Endothelial cell of umbilical vein (primary cell): ENCODE data around the gene NALF2. TPM values are rescaled to one million over a fixed set of nuclear protein-coding genes. Genes with fewer than 3 reads are reported as not detected.

ENCODE experiments used
- BruUV-seq: library from RNA; stranded (reverse); fragments of 400-500 nt; replicated peaks from 2 replicates; lab custom pipeline; 2021; lab: Mats Ljungman, UMichigan
- CTCF ChIA-PET: fragments of 300-600, 350-600 bp; sonication (Branson Sonifier 250); formaldehyde crosslinking; loops from one replicate; lab custom pipeline; 2021; ENCODE audit warnings: antibody characterized with exemption, inconsistent platforms; lab: Charles Lee
- POLR2A ChIA-PET: fragments of 300-600, 350-600 bp; sonication (Branson Sonifier 250); formaldehyde crosslinking; loops from one replicate; lab custom pipeline; 2021; ENCODE audit warnings: antibody characterized with exemption, inconsistent platforms; lab: Charles Lee
- DNase-seq: peaks from one replicate; pipeline ENCODE4 v3.0.0-alpha.2; 2011; ENCODE audit warnings: low read depth, low spot score
- FAIRE-seq: peaks from 2 replicates; lab custom pipeline; 2011; peaks lifted over from hg19 to GRCh38; lab: Jason Lieb, UNC
- H2AFZ ChIP-seq: 2 replicates; pipeline ENCODE4 v1.6.0; 2012; ENCODE audit warnings: low read depth, low read length, control low read depth, inconsistent platforms
- H3K27ac ChIP-seq: 2 replicates; pipeline ENCODE4 v1.5.1; 2011; ENCODE audit warnings: low read depth, mild to moderate bottlenecking, control low read depth, low read length, moderate library complexity; ENCODE audit not compliant: insufficient read depth
- H3K27me3 ChIP-seq, 2 experiments: 2 replicates each; pipeline versions ENCODE4 v1.6.0 to v1.6.1; 2011; ENCODE audit warnings: low read length in 2 of 2, mixed read lengths in 1 of 2; ENCODE audit not compliant: control insufficient read depth in 2 of 2, insufficient read depth in 2 of 2
- H3K36me3 ChIP-seq, 2 experiments: 2 replicates in 1 of 2; 3 replicates in 1 of 2; pipeline ENCODE4 v1.5.1; 2011; ENCODE audit warnings: low read length in 2 of 2, mild to moderate bottlenecking in 1 of 2, moderate library complexity in 1 of 2; ENCODE audit not compliant: control insufficient read depth in 2 of 2, insufficient read depth in 2 of 2; ENCODE audit errors: extremely low read depth in 1 of 2
- H3K4me1 ChIP-seq: 3 replicates; pipeline ENCODE4 v1.5.1; 2011; ENCODE audit warnings: mild to moderate bottlenecking, low read length; ENCODE audit not compliant: control insufficient read depth, insufficient read depth; ENCODE audit errors: extremely low read depth
- H3K4me2 ChIP-seq: 2 replicates; pipeline ENCODE4 v1.6.1; 2011; ENCODE audit warnings: low read length, control low read depth, mixed read lengths; ENCODE audit not compliant: insufficient read depth
- H3K4me3 ChIP-seq, 3 experiments: fragments of 200-600 bp in 1 of 3; sonication (generic), shearing (Covaris generic) in 1 of 3; replicated peaks in 1 of 3; 2 replicates each; pipeline ENCODE4 v1.5.1; 2011 to 2016; ENCODE audit warnings: control low read depth in 3 of 3, low read length in 3 of 3, mild to moderate bottlenecking in 2 of 3, inconsistent platforms in 1 of 3, low read depth in 1 of 3, moderate library complexity in 1 of 3; ENCODE audit not compliant: insufficient read depth in 1 of 3
- H3K79me2 ChIP-seq: 2 replicates; pipeline ENCODE4 v1.6.0; 2012; ENCODE audit warnings: low read length, inconsistent platforms; ENCODE audit not compliant: control insufficient read depth, insufficient read depth
- H3K9ac ChIP-seq: replicated peaks from 2 replicates; pipeline ENCODE3; 2011; ENCODE audit warnings: low read length, control low read depth; ENCODE audit not compliant: insufficient read depth; ENCODE audit errors: extremely low read depth
- H3K9me1 ChIP-seq: replicated peaks from 3 replicates; pipeline ENCODE4 v1.6.0; 2011; ENCODE audit warnings: mild to moderate bottlenecking, low read length; ENCODE audit not compliant: control insufficient read depth, insufficient read depth; ENCODE audit errors: extremely low read depth
- H3K9me3 ChIP-seq: replicated peaks from 2 replicates; pipeline ENCODE4 v1.5.1; 2012; ENCODE audit warnings: low read length, inconsistent platforms; ENCODE audit not compliant: control insufficient read depth, insufficient read depth
- H4K20me1 ChIP-seq: replicated peaks from 2 replicates; pipeline ENCODE3; 2011; ENCODE audit warnings: mild to moderate bottlenecking, low read length; ENCODE audit not compliant: control insufficient read depth, insufficient read depth; ENCODE audit errors: extremely low read depth
- CTCF ChIP-seq, 2 donors: IDR thresholded peaks; 1 replicate in 1 of 2; 2 replicates in 1 of 2; pipeline ENCODE4 v1.5.1; 2011; ENCODE audit warnings: low read length in 2 of 2, mild to moderate bottlenecking in 2 of 2, moderate library complexity in 2 of 2, control low read depth in 1 of 2, inconsistent platforms in 1 of 2, low read depth in 1 of 2; ENCODE audit not compliant: insufficient read depth in 1 of 2; ENCODE audit errors: extremely low read depth in 1 of 2
- EZH2 ChIP-seq: IDR thresholded peaks from 2 replicates; pipeline ENCODE4 v1.6.1; 2012; ENCODE audit warnings: borderline replicate concordance, low read depth, mild to moderate bottlenecking, moderate library complexity, low read length, inconsistent platforms; ENCODE audit not compliant: severe bottlenecking
- FOS ChIP-seq: IDR thresholded peaks from 2 replicates; pipeline ENCODE4 v1.6.1; 2011; ENCODE audit warnings: mild to moderate bottlenecking, low read length, moderate library complexity, borderline replicate concordance; ENCODE audit not compliant: insufficient read depth
- GATA2 ChIP-seq: IDR thresholded peaks from 2 replicates; pipeline ENCODE4 v1.7.0; 2011; ENCODE audit warnings: low read depth, mild to moderate bottlenecking, moderate library complexity, mixed read lengths, low read length; ENCODE audit not compliant: insufficient read length, insufficient read depth
- JUN ChIP-seq: IDR thresholded peaks from 2 replicates; pipeline ENCODE4 v1.6.1; 2011; ENCODE audit warnings: borderline replicate concordance, low read depth; ENCODE audit not compliant: insufficient read length, insufficient read depth
- MYC ChIP-seq: IDR thresholded peaks from one replicate; pipeline ENCODE4 v1.6.1; 2011; ENCODE audit warnings: mild to moderate bottlenecking, low read depth, low read length
- POLR2A ChIP-seq: IDR thresholded peaks from 2 replicates; pipeline ENCODE4 v1.6.1; 2012; ENCODE audit warnings: low read depth, mild to moderate bottlenecking, control low read depth, low read length
- POLR2AphosphoS5 ChIP-seq: IDR thresholded peaks from 2 replicates; pipeline ENCODE4 v1.6.1; 2012; ENCODE audit warnings: low read depth, mild to moderate bottlenecking, control low read depth, low read length, moderate library complexity; ENCODE audit not compliant: insufficient read depth
- dilution Hi-C: fragments of 300-500 bp; cut with MboI; formaldehyde crosslinking; loops from one replicate; pipeline ENCODE4 v1.15.0; 2019; ENCODE audit warnings: low sequenced_read_pairs; ENCODE audit not compliant: extremely low pct_ligation_motif_present
- intact Hi-C: fragments of 100-400 bp; cut with micrococcal nuclease; formaldehyde crosslinking; loops from one replicate; pipeline ENCODE4 v1.10.0; 2022
- polyA plus RNA-seq, 4 experiments: library from polyadenylated mRNA; depleted of rRNA in 3 of 4; stranded (reverse) in 3 of 4; unstranded in 1 of 4; fragments of >200 nt; gene quantifications; 2 replicates each; pipeline versions ENCODE4 v1.2.1 to v1.2.3, GENCODE V29; 2011 to 2012; ENCODE audit warnings: missing spikeins in 1 of 4
- total RNA-seq: library from RNA; stranded (reverse); gene quantifications from 2 replicates; pipeline ENCODE4 v1.2.3, GENCODE V29; 2021
- TF ChIP-seq, protein P1 (sequence below): IDR thresholded peaks from 2 replicates; pipeline ENCODE4 v1.6.1; 2011; ENCODE audit not compliant: insufficient read depth, insufficient read length

NALF2 gene
- total and polyA plus RNA-seq, 2 donors (not counting 3 experiments of a cell fraction or from before 2014, with no cell fraction given): not detected

GRCh38 chrX:69489625-69490024 is 14.5 kb upstream of the NALF2 start:
- FAIRE-seq (no peak), DNase-seq (no peak)
- CTCF ChIA-PET: no interaction called here
- H3K9me1 ChIP-seq: no peaks in the 10 kb centered on the region
- POLR2A ChIA-PET: no interaction called here
- dilution Hi-C loops (no loop called here), intact Hi-C loops (no loop called here)
- no peak overlapping the region for H3K9ac ChIP-seq
- no peak overlapping the region for H3K4me3 ChIP-seq
- peaks cover 0 to 1% of the 10 kb centered on the region in 2 experiments for H3K27me3 ChIP-seq
- no peak overlapping the region for H2AFZ ChIP-seq
- no TSS peak for BruUV-seq
- no peaks in the 10 kb centered on the region for H3K79me2 ChIP-seq
- no peaks in the 10 kb centered on the region for H3K36me3 ChIP-seq
- H3K27ac ChIP-seq: no peak overlapping the region
- H3K4me1 ChIP-seq: no peaks in the 10 kb centered on the region
- no peak overlapping the region for H3K4me2 ChIP-seq
- TF ChIP-seq CTCF (IDR thresholded peaks at IDR 0.05; ENCODE audit: extremely low read depth in 1 of 2, insufficient read depth in 1 of 2, low read depth in 1 of 2, low read length in 2 of 2) (no peak), EZH2 (no peak), MYC (no peak), POLR2A (no peak), FOS (no peak), JUN (no peak), POLR2AphosphoS5 (no peak), GATA2 (no peak)
- TF ChIP-seq, protein P1, sequence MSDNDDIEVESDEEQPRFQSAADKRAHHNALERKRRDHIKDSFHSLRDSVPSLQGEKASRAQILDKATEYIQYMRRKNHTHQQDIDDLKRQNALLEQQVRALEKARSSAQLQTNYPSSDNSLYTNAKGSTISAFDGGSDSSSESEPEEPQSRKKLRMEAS: no peak
- no peaks in the 10 kb centered on the region for H3K9me3 ChIP-seq
- no peaks in the 10 kb centered on the region for H4K20me1 ChIP-seq
